Neural cell (in vitro differentiated cells): Measurements from ENCODE around the gene ROR2.

Source experiments
- EP300 ChIP-seq: fragments of 450-650 bp; conservative IDR thresholded peaks from 2 replicates; pipeline ENCODE4 v1.6.1; 2014; ENCODE audit warnings: antibody characterized with exemption, mild to moderate bottlenecking, moderate library complexity; ENCODE audit not compliant: poor library complexity, severe bottlenecking
- EZH2 ChIP-seq: fragments of 200-600, 300-800 bp; shearing (Covaris generic), sonication (generic); IDR thresholded peaks from 2 replicates; pipeline ENCODE4 v1.6.1; 2014; ENCODE audit warnings: antibody characterized with exemption, low read length, borderline replicate concordance, mild to moderate bottlenecking; ENCODE audit not compliant: insufficient read depth, poor library complexity, severe bottlenecking
- MXI1 ChIP-seq: fragments of 450-650 bp; conservative IDR thresholded peaks from 2 replicates; pipeline ENCODE4 v1.6.1; 2014; ENCODE audit warnings: antibody characterized with exemption, mild to moderate bottlenecking; ENCODE audit not compliant: poor library complexity, severe bottlenecking
- POLR2AphosphoS5 ChIP-seq: IDR thresholded peaks from 2 replicates; pipeline ENCODE4 v1.6.1; 2012
- RAD21 ChIP-seq: fragments of 450-650 bp; conservative IDR thresholded peaks from 2 replicates; pipeline ENCODE4 v1.6.1; 2014; ENCODE audit warnings: antibody characterized with exemption, mild to moderate bottlenecking, moderate library complexity
- SMC3 ChIP-seq: fragments of 450-650 bp; conservative IDR thresholded peaks from 2 replicates; pipeline ENCODE4 v1.6.1; 2014; ENCODE audit warnings: antibody characterized with exemption, mild to moderate bottlenecking, moderate library complexity; ENCODE audit not compliant: poor library complexity
- TF ChIP-seq, protein P1 (sequence below): fragments of 450-650 bp; IDR thresholded peaks from 2 replicates; pipeline ENCODE4 v1.5.1; 2014; ENCODE audit warnings: antibody characterized with exemption, mild to moderate bottlenecking, moderate library complexity; ENCODE audit not compliant: poor library complexity, severe bottlenecking
- TF ChIP-seq, protein P2 (sequence below): IDR thresholded peaks from 2 replicates; pipeline ENCODE4 v1.6.1; 2012; ENCODE audit warnings: borderline replicate concordance

GRCh38 chr9:91547081-91547480 is 402.9 kb downstream of the ROR2 start:
- TF ChIP-seq EP300 (no peak), POLR2AphosphoS5 (no peak), MXI1 (no peak), SMC3 (no peak), RAD21 (no peak), EZH2 (no peak)
- TF ChIP-seq, protein P1, sequence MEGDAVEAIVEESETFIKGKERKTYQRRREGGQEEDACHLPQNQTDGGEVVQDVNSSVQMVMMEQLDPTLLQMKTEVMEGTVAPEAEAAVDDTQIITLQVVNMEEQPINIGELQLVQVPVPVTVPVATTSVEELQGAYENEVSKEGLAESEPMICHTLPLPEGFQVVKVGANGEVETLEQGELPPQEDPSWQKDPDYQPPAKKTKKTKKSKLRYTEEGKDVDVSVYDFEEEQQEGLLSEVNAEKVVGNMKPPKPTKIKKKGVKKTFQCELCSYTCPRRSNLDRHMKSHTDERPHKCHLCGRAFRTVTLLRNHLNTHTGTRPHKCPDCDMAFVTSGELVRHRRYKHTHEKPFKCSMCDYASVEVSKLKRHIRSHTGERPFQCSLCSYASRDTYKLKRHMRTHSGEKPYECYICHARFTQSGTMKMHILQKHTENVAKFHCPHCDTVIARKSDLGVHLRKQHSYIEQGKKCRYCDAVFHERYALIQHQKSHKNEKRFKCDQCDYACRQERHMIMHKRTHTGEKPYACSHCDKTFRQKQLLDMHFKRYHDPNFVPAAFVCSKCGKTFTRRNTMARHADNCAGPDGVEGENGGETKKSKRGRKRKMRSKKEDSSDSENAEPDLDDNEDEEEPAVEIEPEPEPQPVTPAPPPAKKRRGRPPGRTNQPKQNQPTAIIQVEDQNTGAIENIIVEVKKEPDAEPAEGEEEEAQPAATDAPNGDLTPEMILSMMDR, result no peak
- TF ChIP-seq, protein P2, sequence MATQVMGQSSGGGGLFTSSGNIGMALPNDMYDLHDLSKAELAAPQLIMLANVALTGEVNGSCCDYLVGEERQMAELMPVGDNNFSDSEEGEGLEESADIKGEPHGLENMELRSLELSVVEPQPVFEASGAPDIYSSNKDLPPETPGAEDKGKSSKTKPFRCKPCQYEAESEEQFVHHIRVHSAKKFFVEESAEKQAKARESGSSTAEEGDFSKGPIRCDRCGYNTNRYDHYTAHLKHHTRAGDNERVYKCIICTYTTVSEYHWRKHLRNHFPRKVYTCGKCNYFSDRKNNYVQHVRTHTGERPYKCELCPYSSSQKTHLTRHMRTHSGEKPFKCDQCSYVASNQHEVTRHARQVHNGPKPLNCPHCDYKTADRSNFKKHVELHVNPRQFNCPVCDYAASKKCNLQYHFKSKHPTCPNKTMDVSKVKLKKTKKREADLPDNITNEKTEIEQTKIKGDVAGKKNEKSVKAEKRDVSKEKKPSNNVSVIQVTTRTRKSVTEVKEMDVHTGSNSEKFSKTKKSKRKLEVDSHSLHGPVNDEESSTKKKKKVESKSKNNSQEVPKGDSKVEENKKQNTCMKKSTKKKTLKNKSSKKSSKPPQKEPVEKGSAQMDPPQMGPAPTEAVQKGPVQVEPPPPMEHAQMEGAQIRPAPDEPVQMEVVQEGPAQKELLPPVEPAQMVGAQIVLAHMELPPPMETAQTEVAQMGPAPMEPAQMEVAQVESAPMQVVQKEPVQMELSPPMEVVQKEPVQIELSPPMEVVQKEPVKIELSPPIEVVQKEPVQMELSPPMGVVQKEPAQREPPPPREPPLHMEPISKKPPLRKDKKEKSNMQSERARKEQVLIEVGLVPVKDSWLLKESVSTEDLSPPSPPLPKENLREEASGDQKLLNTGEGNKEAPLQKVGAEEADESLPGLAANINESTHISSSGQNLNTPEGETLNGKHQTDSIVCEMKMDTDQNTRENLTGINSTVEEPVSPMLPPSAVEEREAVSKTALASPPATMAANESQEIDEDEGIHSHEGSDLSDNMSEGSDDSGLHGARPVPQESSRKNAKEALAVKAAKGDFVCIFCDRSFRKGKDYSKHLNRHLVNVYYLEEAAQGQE, result no peak
